ENCODE data around the gene AHSP.

The AHSP gene

GRCh38 chr16:31529108-31529936 lies 1.6 kb downstream of the AHSP start:
- no peak for DNase-seq (ENCODE audit: extremely low spot score)
- TF ChIP-seq FOXM1 (IDR thresholded peaks at IDR 0.05; ENCODE audit: borderline replicate concordance) (no peak), NFRKB (IDR thresholded peaks at IDR 0.05) (no peak), BHLHE40 (IDR thresholded peaks at IDR 0.05; ENCODE audit: borderline replicate concordance) (no peak), L3MBTL2 (conservative IDR thresholded peaks at IDR 0.05) (no peak), ZNF384 (IDR thresholded peaks at IDR 0.05) (no peak), PKNOX1 (IDR thresholded peaks at IDR 0.05) (no peak), TARDBP (IDR thresholded peaks at IDR 0.05) (no peak), LEF1 (IDR thresholded peaks at IDR 0.05; ENCODE audit: borderline replicate concordance) (no peak), SP1 (IDR thresholded peaks at IDR 0.05) (no peak), HDGF (IDR thresholded peaks at IDR 0.05; ENCODE audit: borderline replicate concordance) (no peak)
- ChIA-PET POLR2A (no interaction called here), CTCF (no interaction called here)

GRCh38 chr16:31529937-31530312 lies 2.2 kb downstream of the AHSP start:
- CTCF ChIA-PET, result no interaction called here
- POLR2A ChIA-PET, result no interaction called here
- DNase-seq (ENCODE audit: extremely low spot score), result no peak
- TF ChIP-seq SUZ12 (IDR thresholded peaks at IDR 0.05), result no peak
- TF ChIP-seq ZNF384 (IDR thresholded peaks at IDR 0.05), result no peak
- no peak for TF ChIP-seq ELF4 (IDR thresholded peaks at IDR 0.05)
- TF ChIP-seq HDGF (IDR thresholded peaks at IDR 0.05; ENCODE audit: borderline replicate concordance), result no peak
- TF ChIP-seq FOXA1 (IDR thresholded peaks at IDR 0.05), result no peak
- TF ChIP-seq PKNOX1 (IDR thresholded peaks at IDR 0.05), result no peak

GRCh38 chr16:31530405-31530804 lies 2.7 kb downstream of the AHSP start:
- ChIA-PET CTCF (no interaction called here), POLR2A (interaction anchor here (1.1 kb wide), 1 partner anchor 22 kb away, joined by 3 read pairs; the partner anchor contains the start of gene RUSF1)
- no peak for DNase-seq (ENCODE audit: extremely low spot score)
- TF ChIP-seq FOXK2 (IDR thresholded peaks at IDR 0.05) (no peak), NFRKB (IDR thresholded peaks at IDR 0.05) (no peak), PKNOX1 (IDR thresholded peaks at IDR 0.05) (no peak), SP1 (IDR thresholded peaks at IDR 0.05) (no peak), L3MBTL2 (conservative IDR thresholded peaks at IDR 0.05) (no peak), SUZ12 (IDR thresholded peaks at IDR 0.05) (no peak), CTBP1 (IDR thresholded peaks at IDR 0.05; ENCODE audit: borderline replicate concordance) (no peak), ELF4 (IDR thresholded peaks at IDR 0.05) (no peak), FOXM1 (IDR thresholded peaks at IDR 0.05; ENCODE audit: borderline replicate concordance) (no peak), LEF1 (IDR thresholded peaks at IDR 0.05; ENCODE audit: borderline replicate concordance) (no peak)

GRCh38 chr16:31531096-31531495 lies 3.4 kb downstream of the AHSP start:
- TF ChIP-seq CTBP1 (IDR thresholded peaks at IDR 0.05; ENCODE audit: borderline replicate concordance) (no peak), ZNF384 (IDR thresholded peaks at IDR 0.05) (no peak), SUZ12 (IDR thresholded peaks at IDR 0.05) (no peak), BHLHE40 (IDR thresholded peaks at IDR 0.05; ENCODE audit: borderline replicate concordance) (no peak), L3MBTL2 (conservative IDR thresholded peaks at IDR 0.05) (no peak), SP1 (IDR thresholded peaks at IDR 0.05) (no peak), FOXA1 (IDR thresholded peaks at IDR 0.05) (no peak), FOXK2 (IDR thresholded peaks at IDR 0.05) (no peak), ARNT (IDR thresholded peaks at IDR 0.05) (no peak), LEF1 (IDR thresholded peaks at IDR 0.05; ENCODE audit: borderline replicate concordance) (no peak)
- POLR2A ChIA-PET, result interaction anchor here (1.1 kb wide), 1 partner anchor 23 kb away, joined by 3 read pairs; the partner anchor contains the start of gene RUSF1
- CTCF ChIA-PET, result no interaction called here
- no peak for DNase-seq (ENCODE audit: extremely low spot score)

GRCh38 chr16:31532120-31532519 lies 4.4 kb downstream of the AHSP start:
- no peak for TF ChIP-seq L3MBTL2 (conservative IDR thresholded peaks at IDR 0.05)
- no peak for TF ChIP-seq HDGF (IDR thresholded peaks at IDR 0.05; ENCODE audit: borderline replicate concordance)
- TF ChIP-seq FOXK2 (IDR thresholded peaks at IDR 0.05), result no peak
- TF ChIP-seq CTBP1 (IDR thresholded peaks at IDR 0.05; ENCODE audit: borderline replicate concordance), result no peak
- TF ChIP-seq LEF1 (IDR thresholded peaks at IDR 0.05; ENCODE audit: borderline replicate concordance), result no peak
- TF ChIP-seq ARNT (IDR thresholded peaks at IDR 0.05), result no peak
- TF ChIP-seq SUZ12 (IDR thresholded peaks at IDR 0.05), result no peak
- ChIA-PET CTCF (no interaction called here), POLR2A (no interaction called here)
- no peak for DNase-seq (ENCODE audit: extremely low spot score)

GRCh38 chr16:31532896-31533295 lies 5.2 kb downstream of the AHSP start:
- no peak for TF ChIP-seq L3MBTL2 (conservative IDR thresholded peaks at IDR 0.05)
- no peak for TF ChIP-seq SUZ12 (IDR thresholded peaks at IDR 0.05)
- TF ChIP-seq PKNOX1 (IDR thresholded peaks at IDR 0.05), result no peak
- no peak for TF ChIP-seq TARDBP (IDR thresholded peaks at IDR 0.05)
- no peak for TF ChIP-seq SP1 (IDR thresholded peaks at IDR 0.05)
- TF ChIP-seq LEF1 (IDR thresholded peaks at IDR 0.05; ENCODE audit: borderline replicate concordance), result no peak
- no peak for TF ChIP-seq ELF4 (IDR thresholded peaks at IDR 0.05)
- no peak for TF ChIP-seq FOXK2 (IDR thresholded peaks at IDR 0.05)
- no peak for TF ChIP-seq ARNT (IDR thresholded peaks at IDR 0.05)
- TF ChIP-seq ZNF384 (IDR thresholded peaks at IDR 0.05), result no peak
- no peak for TF ChIP-seq FOXM1 (IDR thresholded peaks at IDR 0.05; ENCODE audit: borderline replicate concordance)
- no peak for TF ChIP-seq CTBP1 (IDR thresholded peaks at IDR 0.05; ENCODE audit: borderline replicate concordance)
- no peak for TF ChIP-seq HDGF (IDR thresholded peaks at IDR 0.05; ENCODE audit: borderline replicate concordance)
- TF ChIP-seq FOXA1 (IDR thresholded peaks at IDR 0.05), result no peak
- TF ChIP-seq NFRKB (IDR thresholded peaks at IDR 0.05), result no peak
- no peak for TF ChIP-seq BHLHE40 (IDR thresholded peaks at IDR 0.05; ENCODE audit: borderline replicate concordance)
- ChIA-PET POLR2A (no interaction called here), CTCF (no interaction called here)
- DNase-seq (ENCODE audit: extremely low spot score), result no peak
